Hepatocyte (in vitro differentiated cells): Measurements from ENCODE around the gene HOXD11. TPM values are rescaled to one million over a fixed set of nuclear protein-coding genes. Genes with fewer than 3 reads are reported as not detected.

ENCODE experiments used
- DNase-seq: peaks from one replicate; pipeline ENCODE4 v3.0.0-alpha.2; 2016; ENCODE audit warnings: low spot score
- H2AFZ ChIP-seq: fragments of 200-600 bp; sonication (generic); 2 replicates; pipeline ENCODE4 v1.6.0; 2016; ENCODE audit warnings: antibody characterized with exemption, mild to moderate bottlenecking
- H3K27ac ChIP-seq: fragments of 200-600 bp; sonication (generic); 2 replicates; pipeline ENCODE4 v1.5.1; 2016; ENCODE audit warnings: mild to moderate bottlenecking
- H3K27me3 ChIP-seq: fragments of 200-600 bp; sonication (generic); 2 replicates; pipeline ENCODE4 v1.6.1; 2016
- H3K36me3 ChIP-seq: fragments of 200-600 bp; sonication (generic); replicated peaks from 2 replicates; pipeline ENCODE4 v1.5.1; 2016; ENCODE audit warnings: low read depth; ENCODE audit not compliant: insufficient read depth
- H3K4me1 ChIP-seq: fragments of 200-600 bp; sonication (generic); 2 replicates; pipeline ENCODE4 v1.5.1; 2016; ENCODE audit warnings: mild to moderate bottlenecking, moderate library complexity; ENCODE audit not compliant: insufficient read depth
- H3K4me2 ChIP-seq: fragments of 200-600 bp; sonication (generic); 2 replicates; pipeline ENCODE4 v1.6.0; 2016
- H3K4me3 ChIP-seq: fragments of 200-600 bp; sonication (generic); 2 replicates; pipeline ENCODE4 v1.5.1; 2016; ENCODE audit warnings: mild to moderate bottlenecking
- H3K79me2 ChIP-seq: fragments of 200-600 bp; sonication (generic); 2 replicates; pipeline ENCODE4 v1.6.0; 2017; ENCODE audit warnings: mild to moderate bottlenecking
- H3K9me2 ChIP-seq: fragments of 200-600 bp; sonication (generic); replicated peaks from 2 replicates; pipeline ENCODE4 v1.6.0; 2017; ENCODE audit warnings: mild to moderate bottlenecking; ENCODE audit not compliant: insufficient read depth
- H3K9me3 ChIP-seq: fragments of 200-600 bp; sonication (generic); 2 replicates; pipeline ENCODE4 v1.5.1; 2016; ENCODE audit warnings: low read depth, mild to moderate bottlenecking
- H4K20me1 ChIP-seq: fragments of 200-600 bp; sonication (generic); 2 replicates; pipeline ENCODE4 v1.6.0; 2016; ENCODE audit warnings: mild to moderate bottlenecking; ENCODE audit not compliant: insufficient read depth, poor library complexity, severe bottlenecking
- CTCF ChIP-seq: fragments of 200-600 bp; sonication (generic); IDR thresholded peaks from 2 replicates; pipeline ENCODE4 v1.5.1; 2016; ENCODE audit warnings: antibody characterized with exemption, mild to moderate bottlenecking; ENCODE audit not compliant: poor library complexity
- EZH2 ChIP-seq: fragments of 200-600 bp; sonication (generic); IDR thresholded peaks from 2 replicates; pipeline ENCODE4 v1.6.1; 2016; ENCODE audit warnings: antibody characterized with exemption, mild to moderate bottlenecking, borderline replicate concordance
- EZH2phosphoT487 ChIP-seq: fragments of 200-600 bp; sonication (generic); IDR thresholded peaks from one replicate; pipeline ENCODE4 v1.6.1; 2018; ENCODE audit warnings: antibody characterized with exemption, mild to moderate bottlenecking, low read depth, moderate library complexity; ENCODE audit not compliant: unreplicated experiment, severe bottlenecking
- whole genome bisulfite sequencing: methylation state at CpG from one replicate; pipeline ENCODE4 v1.1.6; 2016; ENCODE audit warnings: low lambda C conversion rate; ENCODE audit errors: missing lambda C conversion rate; 5-methylcytosine and 5-hydroxymethylcytosine counted together
- polyA plus RNA-seq: library from polyadenylated mRNA; unstranded; fragments of >200 nt; fragmentation: Nextera tagmentation; extraction: Ambion mirVana; gene quantifications from 2 replicates; pipeline ENCODE4 v1.2.1, GENCODE V29; 2016
- total RNA-seq: library from RNA; depleted of rRNA; stranded (reverse); fragments of >200 nt; gene quantifications from 2 replicates; pipeline ENCODE4 v1.2.3, GENCODE V29; 2014

Gene HOXD11
- total and polyA plus RNA-seq, 2 experiments from 2014 or later = 6.3 to 9.9 TPM

- no peak for TF ChIP-seq EZH2phosphoT487
- no peak for TF ChIP-seq CTCF
- no peak for TF ChIP-seq EZH2
- H3K9me2 ChIP-seq = no peaks in the 10 kb centered on the region
- H3K27ac ChIP-seq = peak overlapping the region; percentile 48
- peaks cover 98% of the 10 kb centered on the region for H3K27me3 ChIP-seq
- no peaks in the 10 kb centered on the region for H4K20me1 ChIP-seq
- H3K36me3 ChIP-seq = no peaks in the 10 kb centered on the region
- DNase-seq = no peak
- no peaks in the 10 kb centered on the region for H3K9me3 ChIP-seq
- H3K79me2 ChIP-seq = peaks cover 59% of the 10 kb centered on the region
- peak overlapping the region; percentile 59 for H2AFZ ChIP-seq
- H3K4me2 ChIP-seq = peak overlapping the region; percentile 88
- peaks cover 11% of the 10 kb centered on the region for H3K4me1 ChIP-seq
- H3K4me3 ChIP-seq = peak overlapping the region; percentile 50
- WGBS = 29% methylated on average over 29 of the region's 29 CpGs
Observed at GRCh38 chr2:176087330-176088047, 19.6 kb upstream of the HOXD11 start.

GRCh38 chr2:176088048-176088936 lies 18.8 kb upstream of the HOXD11 start:
- Histone ChIP-seq H3K4me2 (peak overlapping the region; percentile 88), H2AFZ (peak overlapping the region; percentile 59), H3K27me3 (peaks cover 95% of the 10 kb centered on the region), H3K36me3 (no peaks in the 10 kb centered on the region), H3K27ac (peak overlapping the region; percentile 48), H3K79me2 (peaks cover 53% of the 10 kb centered on the region), H4K20me1 (no peaks in the 10 kb centered on the region), H3K4me3 (peak overlapping the region; percentile 50), H3K9me2 (no peaks in the 10 kb centered on the region), H3K4me1 (peaks cover 9% of the 10 kb centered on the region), H3K9me3 (no peaks in the 10 kb centered on the region)
- peak; percentile 76 for DNase-seq
- peak; percentile 78 for TF ChIP-seq CTCF
- TF ChIP-seq EZH2 = peak; percentile 78
- TF ChIP-seq EZH2phosphoT487 = no peak
- 5% methylated on average over 49 of the region's 49 CpGs for WGBS

GRCh38 chr2:176088937-176089842 lies 17.9 kb upstream of the HOXD11 start:
- Histone ChIP-seq H3K27me3 (peaks cover 95% of the 10 kb centered on the region), H3K79me2 (peaks cover 54% of the 10 kb centered on the region), H3K4me2 (peak overlapping the region; percentile 88), H3K9me3 (no peaks in the 10 kb centered on the region), H3K4me1 (peaks cover 9% of the 10 kb centered on the region), H3K27ac (no peak overlapping the region), H3K9me2 (no peaks in the 10 kb centered on the region), H4K20me1 (peaks cover 7% of the 10 kb centered on the region), H2AFZ (no peak overlapping the region), H3K4me3 (no peak overlapping the region), H3K36me3 (no peaks in the 10 kb centered on the region)
- no peak for DNase-seq
- 36% methylated on average over 6 of the region's 6 CpGs for WGBS
- TF ChIP-seq CTCF = no peak
- TF ChIP-seq EZH2 = no peak
- TF ChIP-seq EZH2phosphoT487 = no peak
